Measurements from ENCODE around the gene DNASE1.

Gene DNASE1

DNA sequence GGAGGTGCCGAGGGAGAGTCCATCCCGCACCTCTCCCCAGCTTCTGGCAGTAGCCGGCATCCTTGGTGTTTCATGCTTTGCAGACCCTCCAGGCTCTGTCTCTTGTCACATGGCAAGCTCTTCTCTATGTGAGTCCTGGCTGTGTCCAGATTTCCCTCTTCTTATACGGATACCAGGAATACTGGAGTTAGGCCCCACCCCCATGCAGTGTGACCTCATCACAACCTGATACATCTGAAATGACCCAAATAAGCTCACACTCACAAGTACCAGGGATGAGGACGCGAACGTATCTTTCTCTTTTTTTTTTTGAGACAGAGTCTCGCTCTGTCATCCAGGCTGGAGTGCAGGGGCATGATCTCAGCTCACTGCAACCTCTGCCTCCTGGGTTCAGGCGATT lies 39.6 kb downstream of the DNASE1 start:
- Histone ChIP-seq H3K79me2 (peaks cover 2% of the 10 kb centered on the region), H3K27ac (no peak overlapping the region), H3K4me1 (peaks cover 13% of the 10 kb centered on the region), H3K4me3 (ENCODE audit: low read depth, low read length) (no peak overlapping the region), H2AFZ (no peak overlapping the region), H3K9me3 (ENCODE audit: control insufficient read depth, low read length) (no peaks in the 10 kb centered on the region), H3K4me2 (ENCODE audit: low read length) (no peak overlapping the region), H3K36me3 (ENCODE audit: control insufficient read depth, insufficient read depth, low read length) (no peaks in the 10 kb centered on the region), H3K27me3 (ENCODE audit: control insufficient read depth, insufficient read depth, low read length) (no peaks in the 10 kb centered on the region), H3K9ac (no peak overlapping the region)
- TF ChIP-seq, protein P1, sequence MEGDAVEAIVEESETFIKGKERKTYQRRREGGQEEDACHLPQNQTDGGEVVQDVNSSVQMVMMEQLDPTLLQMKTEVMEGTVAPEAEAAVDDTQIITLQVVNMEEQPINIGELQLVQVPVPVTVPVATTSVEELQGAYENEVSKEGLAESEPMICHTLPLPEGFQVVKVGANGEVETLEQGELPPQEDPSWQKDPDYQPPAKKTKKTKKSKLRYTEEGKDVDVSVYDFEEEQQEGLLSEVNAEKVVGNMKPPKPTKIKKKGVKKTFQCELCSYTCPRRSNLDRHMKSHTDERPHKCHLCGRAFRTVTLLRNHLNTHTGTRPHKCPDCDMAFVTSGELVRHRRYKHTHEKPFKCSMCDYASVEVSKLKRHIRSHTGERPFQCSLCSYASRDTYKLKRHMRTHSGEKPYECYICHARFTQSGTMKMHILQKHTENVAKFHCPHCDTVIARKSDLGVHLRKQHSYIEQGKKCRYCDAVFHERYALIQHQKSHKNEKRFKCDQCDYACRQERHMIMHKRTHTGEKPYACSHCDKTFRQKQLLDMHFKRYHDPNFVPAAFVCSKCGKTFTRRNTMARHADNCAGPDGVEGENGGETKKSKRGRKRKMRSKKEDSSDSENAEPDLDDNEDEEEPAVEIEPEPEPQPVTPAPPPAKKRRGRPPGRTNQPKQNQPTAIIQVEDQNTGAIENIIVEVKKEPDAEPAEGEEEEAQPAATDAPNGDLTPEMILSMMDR (IDR thresholded peaks at IDR 0.05): no peak

DNA sequence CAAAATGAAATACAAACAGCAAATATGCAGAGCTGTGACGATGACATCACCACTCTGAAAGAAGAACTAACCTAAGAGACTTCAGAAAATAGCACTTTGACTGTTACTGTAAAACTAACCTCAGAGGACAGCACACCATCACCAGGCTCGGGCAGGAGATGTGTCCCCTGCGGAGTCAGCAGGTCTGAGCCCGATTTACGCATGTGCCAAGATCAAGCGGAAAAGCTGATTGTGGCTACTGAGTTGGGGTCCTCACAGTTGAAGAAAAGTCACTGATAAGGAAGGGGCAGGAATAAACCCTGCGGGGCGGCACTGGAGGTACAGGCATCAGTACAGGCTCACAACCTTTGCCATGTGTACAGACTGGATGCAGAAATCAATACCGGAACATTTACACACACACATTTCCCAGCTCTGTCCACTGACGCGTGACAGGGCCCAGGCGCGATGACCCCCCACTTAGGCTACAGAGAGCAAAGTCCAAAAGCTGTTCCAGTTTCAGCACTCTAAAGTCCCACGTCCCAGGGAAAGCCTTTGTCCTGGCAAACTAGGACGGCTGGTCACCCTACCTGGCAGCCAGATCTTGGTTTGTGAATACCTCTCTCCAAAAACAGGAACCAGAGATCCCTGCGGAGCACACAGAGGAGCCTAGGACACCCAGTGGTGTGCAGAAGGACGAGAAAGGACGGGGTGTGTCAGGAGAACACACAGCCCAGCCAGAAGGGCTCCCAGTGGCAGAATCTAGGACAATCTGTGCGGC lies 41.3 kb downstream of the DNASE1 start:
- Histone ChIP-seq H2AFZ (no peak overlapping the region), H3K9me3 (ENCODE audit: control insufficient read depth, low read length) (no peaks in the 10 kb centered on the region), H3K79me2 (peaks cover 2% of the 10 kb centered on the region), H3K27me3 (ENCODE audit: control insufficient read depth, insufficient read depth, low read length) (no peaks in the 10 kb centered on the region), H3K4me3 (ENCODE audit: low read depth, low read length) (no peak overlapping the region), H3K4me2 (ENCODE audit: low read length) (no peak overlapping the region), H3K4me1 (peaks cover 6% of the 10 kb centered on the region), H3K9ac (no peak overlapping the region), H3K27ac (no peak overlapping the region), H3K36me3 (ENCODE audit: control insufficient read depth, insufficient read depth, low read length) (no peaks in the 10 kb centered on the region)
- TF ChIP-seq, protein P1 (IDR thresholded peaks at IDR 0.05): no peak

DNA sequence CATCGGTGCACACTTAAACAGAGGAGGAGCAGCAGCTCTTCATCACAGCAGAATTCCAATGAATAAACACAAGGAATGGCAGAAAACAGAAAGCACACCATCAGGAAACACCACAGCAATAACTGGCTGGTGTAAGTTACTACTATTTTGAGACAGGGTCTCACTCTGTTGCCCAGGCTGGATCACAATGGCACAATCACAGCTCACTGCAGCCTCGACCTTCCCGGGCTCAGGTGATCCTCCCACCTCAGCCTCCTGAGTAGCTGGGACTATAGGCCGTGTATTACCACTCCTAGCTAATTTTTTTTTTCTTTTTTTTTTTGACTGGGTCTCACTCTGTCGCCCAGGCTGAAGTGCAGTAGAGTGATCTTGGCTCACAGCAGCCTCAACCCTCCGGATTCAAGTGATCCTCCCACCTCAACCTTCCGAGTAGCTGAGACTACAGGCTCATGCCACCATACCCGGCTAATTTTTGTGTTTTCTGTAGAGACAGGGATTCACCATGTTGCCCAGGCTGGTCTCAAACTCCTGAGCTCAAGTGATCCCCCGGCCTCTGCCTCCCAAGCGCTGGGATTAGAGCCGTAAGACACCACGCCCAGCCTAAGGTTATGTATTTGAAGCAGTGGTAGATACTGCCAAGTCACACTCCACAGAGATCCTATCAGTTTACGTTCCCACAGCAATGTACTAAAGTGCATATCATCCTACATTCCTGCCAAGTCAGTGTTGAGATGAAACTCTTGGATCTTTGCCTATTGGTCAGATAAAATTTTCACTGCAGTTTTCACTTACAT lies 42.1 kb downstream of the DNASE1 start:
- Histone ChIP-seq H3K79me2 (peaks cover 2% of the 10 kb centered on the region), H3K4me2 (ENCODE audit: low read length) (no peak overlapping the region), H3K27me3 (ENCODE audit: control insufficient read depth, insufficient read depth, low read length) (no peaks in the 10 kb centered on the region), H3K4me1 (peaks cover 5% of the 10 kb centered on the region), H3K9me3 (ENCODE audit: control insufficient read depth, low read length) (no peaks in the 10 kb centered on the region), H3K27ac (no peak overlapping the region), H3K36me3 (ENCODE audit: control insufficient read depth, insufficient read depth, low read length) (no peaks in the 10 kb centered on the region), H3K4me3 (ENCODE audit: low read depth, low read length) (no peak overlapping the region), H3K9ac (no peak overlapping the region), H2AFZ (no peak overlapping the region)
- TF ChIP-seq, protein P1 (IDR thresholded peaks at IDR 0.05): no peak

DNA sequence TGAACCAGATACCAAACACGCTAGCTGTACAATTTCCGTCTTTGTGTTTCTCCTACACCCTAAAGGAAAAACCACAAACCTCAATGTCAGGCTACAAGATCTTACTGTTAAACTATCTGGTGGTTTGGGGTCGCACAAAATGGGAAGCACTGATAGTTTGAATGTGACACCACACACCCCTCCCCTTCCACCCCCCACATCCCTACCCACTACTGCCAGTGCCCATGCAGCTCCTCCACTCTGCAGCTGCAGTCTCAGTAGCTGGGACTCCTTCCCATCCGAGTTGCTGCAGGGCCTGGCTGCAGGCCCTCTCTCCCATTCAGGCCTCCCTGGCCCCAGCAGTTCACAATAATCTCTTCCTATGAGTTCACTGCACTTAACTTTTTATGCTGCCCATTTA lies 44.5 kb downstream of the DNASE1 start:
- H3K27ac ChIP-seq: no peak overlapping the region
- H3K79me2 ChIP-seq: peaks cover 2% of the 10 kb centered on the region
- H3K27me3 ChIP-seq (ENCODE audit: control insufficient read depth, insufficient read depth, low read length): no peaks in the 10 kb centered on the region
- no peaks in the 10 kb centered on the region for H3K36me3 ChIP-seq (ENCODE audit: control insufficient read depth, insufficient read depth, low read length)
- no peak overlapping the region for H3K4me2 ChIP-seq (ENCODE audit: low read length)
- no peak overlapping the region for H3K9ac ChIP-seq
- peaks cover 5% of the 10 kb centered on the region for H3K4me1 ChIP-seq
- no peaks in the 10 kb centered on the region for H3K9me3 ChIP-seq (ENCODE audit: control insufficient read depth, low read length)
- H3K4me3 ChIP-seq (ENCODE audit: low read depth, low read length): no peak overlapping the region
- TF ChIP-seq, protein P1 (IDR thresholded peaks at IDR 0.05): no peak
- no peak overlapping the region for H2AFZ ChIP-seq
